GM18508 (cell line): ENCODE data around the gene GARIN3.
A peak's percentile ranks its signal among the peaks of the same experiment; 100 is the strongest.

Source experiments
- ATAC-seq: cut with Tn5 transposase; IDR thresholded peaks from one replicate; pipeline ENCODE4 v1.9.1; 2021; ENCODE audit warnings: moderate number of reproducible peaks; ENCODE audit not compliant: insufficient read depth, unreplicated experiment

GARIN3 gene

DNA sequence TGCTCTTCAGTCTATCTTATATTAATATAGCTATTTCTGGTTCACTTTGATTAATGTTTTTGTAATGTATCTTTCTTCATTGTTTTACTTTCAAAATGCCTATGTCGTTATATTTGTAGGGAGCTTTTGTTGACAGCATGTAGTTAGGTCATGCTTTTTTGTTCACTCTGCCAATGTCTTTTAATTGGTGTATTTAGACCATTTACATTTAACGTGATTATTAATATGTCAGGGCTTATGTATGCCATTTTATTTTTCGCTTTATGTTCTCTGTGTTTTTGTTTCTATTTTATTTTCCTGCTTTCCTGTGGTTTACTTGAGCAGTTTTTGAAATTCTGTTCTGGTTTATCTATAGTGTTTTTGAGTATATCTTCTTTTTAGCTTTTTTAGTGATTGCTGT is 10.8 kb downstream of the GARIN3 start:
- no peak for ATAC-seq

- no peak for ATAC-seq
Measured at GRCh38 chr5:157150995-157151394, 15.1 kb downstream of the GARIN3 start.

GRCh38 chr5:157148734-157149615 is 17.1 kb downstream of the GARIN3 start:
- ATAC-seq = peak; percentile 64

DNA sequence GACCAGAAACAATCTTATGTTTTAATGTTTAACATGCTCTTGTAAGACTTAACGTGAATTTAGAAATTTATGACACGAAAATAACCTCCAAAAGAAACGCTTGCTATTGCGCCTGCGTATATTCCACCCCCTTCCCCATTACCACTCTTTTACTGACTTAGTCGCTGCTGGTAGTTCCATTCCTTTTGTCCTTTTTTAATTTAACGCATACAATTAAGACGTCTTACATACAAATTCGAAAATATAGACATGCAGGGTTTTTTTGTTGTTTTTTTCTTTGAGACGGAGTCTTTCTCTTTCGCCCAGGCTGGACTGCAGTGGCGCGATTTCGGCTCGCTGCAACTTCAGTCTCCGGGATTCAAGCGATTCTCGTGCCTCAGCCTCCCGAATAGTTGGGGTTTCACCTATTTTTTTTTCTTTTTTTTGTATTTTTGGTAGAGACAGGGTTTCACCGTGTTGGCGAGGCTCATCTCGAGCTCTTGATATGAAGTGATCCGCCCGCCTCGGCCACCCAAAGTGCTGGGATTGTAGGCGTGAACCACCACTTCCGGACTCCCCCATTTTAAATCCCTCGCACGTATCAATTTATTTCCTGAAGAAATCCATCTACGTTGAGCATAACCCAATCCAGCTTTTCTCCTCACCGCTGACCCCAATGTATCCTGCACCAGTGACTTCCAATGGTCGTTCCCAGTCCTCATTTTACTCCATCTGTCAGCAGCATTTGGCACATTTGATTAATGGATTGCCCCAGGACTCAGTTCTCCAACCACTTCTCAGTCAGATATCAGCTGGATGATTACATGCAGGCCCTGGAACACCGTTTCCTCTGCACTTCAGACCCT is 22.7 kb downstream of the GARIN3 start:
- peak; percentile 29 for ATAC-seq

- ATAC-seq = peak; percentile 99
Measured at GRCh38 chr5:157142317-157143126, 23.5 kb downstream of the GARIN3 start, which contains the start of gene MED7. TSS of gene MED7 (minus strand) at chr5:157142865. CDS start at chr5:157139431, 3,434 bp downstream.

DNA sequence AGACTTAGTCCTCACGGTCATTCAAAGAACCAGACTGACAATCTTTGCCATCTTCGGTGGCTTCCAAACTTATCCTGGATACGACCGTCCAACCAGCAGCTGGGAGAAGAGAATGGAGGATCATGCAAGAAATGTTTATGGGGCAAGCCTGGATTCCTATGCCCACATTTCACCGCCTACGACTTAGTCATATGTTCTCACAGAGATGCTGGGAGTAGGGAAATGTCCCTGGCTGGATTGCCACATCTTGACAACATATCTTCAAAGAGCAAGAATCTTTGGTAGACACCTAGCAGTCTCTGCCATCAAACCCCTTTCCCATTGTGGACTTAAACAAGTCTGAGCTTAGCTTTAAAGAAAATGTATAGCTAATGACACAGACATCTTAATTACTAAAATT is 28.4 kb downstream of the GARIN3 start:
- no peak for ATAC-seq

DNA sequence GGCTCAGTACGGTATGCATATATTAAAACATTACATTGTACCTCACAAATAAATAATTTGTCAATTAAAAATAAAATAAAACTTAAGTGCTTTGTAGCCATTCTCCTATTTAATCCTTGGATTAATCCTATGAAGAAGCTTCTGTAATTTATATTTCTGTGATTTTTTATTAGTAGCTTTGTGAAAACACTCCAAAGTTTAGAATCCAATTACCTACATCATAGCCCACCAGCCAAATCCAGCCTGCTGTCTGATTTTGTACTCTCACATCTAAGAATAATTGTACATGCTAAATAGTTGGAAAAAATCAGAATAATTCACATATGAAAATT is 33.8 kb downstream of the GARIN3 start:
- ATAC-seq = no peak

GRCh38 chr5:157130925-157131324 is 35.1 kb downstream of the GARIN3 start:
- ATAC-seq = no peak

- no peak for ATAC-seq
Measured at GRCh38 chr5:157121709-157122108, 44.4 kb downstream of the GARIN3 start.

GRCh38 chr5:157120102-157120501 is 46.0 kb downstream of the GARIN3 start:
- no peak for ATAC-seq

- ATAC-seq = no peak
Measured at GRCh38 chr5:157116483-157116954, 49.5 kb downstream of the GARIN3 start.

DNA sequence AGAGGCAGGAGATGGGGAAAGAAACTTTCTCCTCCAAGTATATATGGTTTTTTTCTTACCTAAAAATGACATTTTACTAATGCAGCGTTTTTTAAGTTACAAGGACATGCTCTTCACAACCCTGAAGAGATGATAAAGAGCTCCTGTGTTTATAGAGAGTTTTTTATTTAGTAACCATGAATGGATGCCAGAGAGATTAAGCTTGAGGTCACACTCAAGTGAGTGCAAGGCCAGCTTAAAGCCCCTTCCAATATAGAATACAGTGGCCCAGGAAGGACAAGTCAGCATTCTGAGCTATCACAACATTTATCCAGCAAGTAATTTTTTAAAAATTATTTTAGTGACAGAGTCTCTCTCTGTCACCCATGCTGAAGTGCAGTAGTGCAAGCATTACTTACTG is 50.6 kb downstream of the GARIN3 start:
- no peak for ATAC-seq

GRCh38 chr5:157115012-157115411 is 51.1 kb downstream of the GARIN3 start:
- ATAC-seq = no peak

- ATAC-seq = no peak
Measured at GRCh38 chr5:157113002-157113401, 53.1 kb downstream of the GARIN3 start.
